Esophagus squamous epithelium (tissue), 4 donors: ENCODE data around the gene CHST10.

Experiments
- POLR2A ChIP-seq, 4 donors: fragments of 450-650 bp; IDR thresholded peaks; one replicate each; pipeline ENCODE4 v1.6.1; 2017; ENCODE audit warnings: antibody characterized with exemption in 4 of 4, mild to moderate bottlenecking in 4 of 4, moderate library complexity in 3 of 4
- TF ChIP-seq, protein P1 (sequence below), 6 experiments: fragments of 450-650 bp in 4 of 6; fragments of 200-600 bp in 2 of 6; sonication (generic) in 2 of 6; IDR thresholded peaks; one replicate each; pipeline ENCODE4 v1.5.1; 2016 to 2019; ENCODE audit warnings: antibody characterized with exemption in 6 of 6, mild to moderate bottlenecking in 4 of 6, moderate library complexity in 4 of 6

DNA sequence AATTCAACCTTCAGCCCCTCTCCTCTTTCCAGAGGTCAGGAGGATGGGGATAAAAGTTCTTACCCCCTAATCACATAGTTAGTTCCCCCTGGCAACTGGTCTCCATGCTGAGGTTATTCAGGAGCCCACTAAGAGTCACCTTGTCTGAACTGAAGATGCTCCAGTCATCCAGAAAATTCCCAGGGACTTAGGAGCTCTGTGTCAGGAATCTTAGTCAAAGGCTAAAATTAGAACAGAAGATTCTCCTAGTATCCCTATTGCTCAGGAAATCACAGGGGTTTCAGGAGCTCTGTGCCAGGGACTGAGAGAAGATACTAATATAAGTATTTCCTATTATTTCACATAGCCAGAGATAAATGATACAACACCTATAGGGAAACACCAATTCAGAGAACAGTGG is 57.9 kb downstream of the CHST10 start:
- TF ChIP-seq, protein P1, sequence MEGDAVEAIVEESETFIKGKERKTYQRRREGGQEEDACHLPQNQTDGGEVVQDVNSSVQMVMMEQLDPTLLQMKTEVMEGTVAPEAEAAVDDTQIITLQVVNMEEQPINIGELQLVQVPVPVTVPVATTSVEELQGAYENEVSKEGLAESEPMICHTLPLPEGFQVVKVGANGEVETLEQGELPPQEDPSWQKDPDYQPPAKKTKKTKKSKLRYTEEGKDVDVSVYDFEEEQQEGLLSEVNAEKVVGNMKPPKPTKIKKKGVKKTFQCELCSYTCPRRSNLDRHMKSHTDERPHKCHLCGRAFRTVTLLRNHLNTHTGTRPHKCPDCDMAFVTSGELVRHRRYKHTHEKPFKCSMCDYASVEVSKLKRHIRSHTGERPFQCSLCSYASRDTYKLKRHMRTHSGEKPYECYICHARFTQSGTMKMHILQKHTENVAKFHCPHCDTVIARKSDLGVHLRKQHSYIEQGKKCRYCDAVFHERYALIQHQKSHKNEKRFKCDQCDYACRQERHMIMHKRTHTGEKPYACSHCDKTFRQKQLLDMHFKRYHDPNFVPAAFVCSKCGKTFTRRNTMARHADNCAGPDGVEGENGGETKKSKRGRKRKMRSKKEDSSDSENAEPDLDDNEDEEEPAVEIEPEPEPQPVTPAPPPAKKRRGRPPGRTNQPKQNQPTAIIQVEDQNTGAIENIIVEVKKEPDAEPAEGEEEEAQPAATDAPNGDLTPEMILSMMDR (IDR thresholded peaks at IDR 0.05), result no peak
- no peak for TF ChIP-seq POLR2A (IDR thresholded peaks at IDR 0.05)
